Measurements from ENCODE around the gene CENPT. TPM values are rescaled to one million over a fixed set of nuclear protein-coding genes. Genes with fewer than 3 reads are reported as not detected.

The CENPT gene
- total and polyA plus RNA-seq, 2 of the 8 experiments (the other 6 are each of a cell fraction or from before 2014, with no cell fraction given): 42.4 to 53.4 TPM

- TF ChIP-seq BCL11A (IDR thresholded peaks at IDR 0.05; ENCODE audit: low read depth in 2 of 2, low read length in 2 of 2) (no peak), JUN (IDR thresholded peaks at IDR 0.05; ENCODE audit: low read depth, low read length) (no peak), TEAD4 (IDR thresholded peaks at IDR 0.05; ENCODE audit: low read depth, low read length) (no peak), KDM1A (IDR thresholded peaks at IDR 0.05; ENCODE audit: borderline replicate concordance, low read length) (no peak)
Observed at GRCh38 chr16:67803894-67804293, 43.6 kb downstream of the CENPT start (continued).
